Panc1 (cell line): ENCODE results near the gene CES2. TPM values are rescaled to one million over a fixed set of nuclear protein-coding genes. Genes with fewer than 3 reads are reported as not detected.

Experiments used
- ATAC-seq: fragments of 200-7000 bp; cut with Tn5 transposase; 2 replicates; pipeline ENCODE4 v1.9.1; 2020; ENCODE audit warnings: mild to moderate bottlenecking, moderate library complexity
- BruUV-seq: library from RNA; stranded (reverse); fragments of 400-500 nt; replicated peaks from 2 replicates; lab custom pipeline; 2021; lab: Mats Ljungman, UMichigan
- CTCF ChIA-PET: fragments of 300-600 bp; sonication (Branson Sonifier 250); formaldehyde crosslinking; loops from one replicate; lab custom pipeline; 2022; ENCODE audit warnings: antibody characterized with exemption; lab: Charles Lee
- POLR2A ChIA-PET: fragments of 300-600 bp; sonication (Branson Sonifier 250); formaldehyde crosslinking; loops from one replicate; lab custom pipeline; 2022; ENCODE audit warnings: antibody characterized with exemption; lab: Charles Lee
- DNase-seq: peaks from one replicate; pipeline ENCODE4 v3.0.0-alpha.2; 2010; ENCODE audit warnings: low read depth, low spot score
- H3K27ac ChIP-seq: 2 replicates; pipeline ENCODE4 v1.5.1; 2011; ENCODE audit warnings: mild to moderate bottlenecking, low read length, inconsistent platforms
- H3K27me3 ChIP-seq: fragments of 200-500 bp; sonication (Bioruptor generic); 2 replicates; pipeline ENCODE4 v1.6.0; 2014; ENCODE audit warnings: low read length, inconsistent platforms; ENCODE audit not compliant: control insufficient read depth, insufficient read depth
- H3K36me3 ChIP-seq: fragments of 200-500 bp; sonication (Bioruptor generic); 2 replicates; pipeline ENCODE4 v1.5.1; 2014; ENCODE audit warnings: inconsistent platforms, mild to moderate bottlenecking, low read length, moderate library complexity; ENCODE audit not compliant: control insufficient read depth, insufficient read depth
- H3K4me1 ChIP-seq: 2 replicates; pipeline ENCODE4 v1.5.1; 2011; ENCODE audit warnings: inconsistent platforms, mild to moderate bottlenecking, low read length, moderate library complexity; ENCODE audit not compliant: control insufficient read depth, insufficient read depth
- H3K4me3 ChIP-seq, 2 experiments: 2 replicates each; pipeline ENCODE4 v1.5.1; 2011 to 2012; ENCODE audit warnings: low read depth in 2 of 2, low read length in 2 of 2, mild to moderate bottlenecking in 2 of 2, inconsistent platforms in 1 of 2, moderate library complexity in 1 of 2
- H3K9me3 ChIP-seq: fragments of 200-500 bp; sonication (Bioruptor generic); 2 replicates; pipeline ENCODE4 v1.5.1; 2014; ENCODE audit warnings: low read depth, mild to moderate bottlenecking, inconsistent platforms, low read length, moderate library complexity; ENCODE audit not compliant: control insufficient read depth, insufficient read depth
- POLR2AphosphoS5 ChIP-seq: IDR thresholded peaks from 2 replicates; pipeline ENCODE4 v1.6.1; 2012; ENCODE audit warnings: mild to moderate bottlenecking, low read depth, low read length, moderate library complexity
- SIN3A ChIP-seq: IDR thresholded peaks from 2 replicates; pipeline ENCODE4 v1.6.1; 2012; ENCODE audit warnings: low read depth, mild to moderate bottlenecking, low read length, moderate library complexity, borderline replicate concordance; ENCODE audit not compliant: insufficient read depth
- TCF7L2 ChIP-seq: IDR thresholded peaks from 2 replicates; pipeline ENCODE4 v1.6.1; 2011; ENCODE audit warnings: mild to moderate bottlenecking, low read depth, low read length, inconsistent platforms
- in situ Hi-C: cut with HindIII; loops from 2 replicates; pipeline ENCODE4 v1.10.0; 2016; ENCODE audit warnings: low sequenced_read_pairs, low pct_unique_long_range_greater_than_20kb
- intact Hi-C: fragments of 100-400 bp; cut with micrococcal nuclease; formaldehyde crosslinking; loops from one replicate; pipeline ENCODE4 v1.10.0; 2022; ENCODE audit not compliant: unreplicated experiment
- total RNA-seq: library from RNA; stranded (reverse); gene quantifications from one replicate; pipeline ENCODE4 v1.2.1, GENCODE V29; 2021; ENCODE audit not compliant: unreplicated experiment
- TF ChIP-seq, protein P1 (sequence below): fragments of 450-650 bp; IDR thresholded peaks from 2 replicates; pipeline ENCODE4 v1.5.1; 2017; ENCODE audit warnings: mild to moderate bottlenecking
- TF ChIP-seq, protein P2 (sequence below), 2 experiments: IDR thresholded peaks; 2 replicates each; pipeline ENCODE4 v1.6.1; 2011 to 2012; ENCODE audit warnings: low read depth in 2 of 2, control low read depth in 1 of 2, low read length in 1 of 2, mild to moderate bottlenecking in 1 of 2, moderate library complexity in 1 of 2; ENCODE audit not compliant: insufficient read depth in 1 of 2

The CES2 gene
- total RNA-seq, 1 experiment from 2014 or later: 26.3 TPM

DNA sequence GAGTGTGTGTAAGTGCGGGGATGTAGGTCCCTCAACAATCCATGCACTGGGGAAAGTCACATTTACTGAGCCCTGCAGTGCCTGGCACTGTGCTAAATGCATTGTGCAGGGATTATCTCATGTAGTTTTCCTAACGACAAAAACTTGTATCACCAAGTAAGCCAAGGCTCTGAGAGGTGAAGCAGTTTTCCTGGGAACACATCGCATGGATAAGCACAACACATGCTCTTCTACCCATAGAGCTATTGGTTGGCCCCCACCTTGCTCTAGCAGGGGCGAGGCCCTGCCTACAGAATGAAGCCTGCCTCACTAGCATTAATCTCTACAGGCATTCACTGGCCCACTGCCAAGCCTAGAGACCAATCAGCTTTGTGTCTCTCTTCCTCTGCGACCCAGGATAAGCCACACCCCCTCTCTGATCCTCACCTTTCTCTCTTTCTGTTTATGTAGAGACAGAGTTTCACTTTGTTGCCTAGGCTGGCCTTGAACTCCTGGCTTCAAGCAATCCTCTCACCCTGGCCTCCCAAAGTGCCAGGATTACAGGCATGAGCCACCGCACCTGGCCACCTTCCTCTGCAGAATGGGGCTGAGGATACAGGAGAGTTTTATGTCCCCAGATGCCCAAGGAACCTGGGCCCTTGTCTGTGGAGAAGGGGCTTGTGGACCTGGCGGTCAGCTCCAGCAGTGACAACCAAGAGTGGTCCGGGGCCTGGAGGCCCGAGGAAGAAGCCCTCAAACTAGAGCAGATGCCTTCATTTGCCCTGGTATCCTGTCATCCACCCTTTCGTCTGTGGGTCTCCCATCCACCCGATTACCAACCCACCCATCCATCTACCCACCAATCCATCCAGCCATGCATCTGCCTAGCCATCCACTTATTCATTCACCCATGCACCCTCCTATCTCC is 29.4 kb upstream of the CES2 start:
- H3K9me3 ChIP-seq: no peaks in the 10 kb centered on the region
- in situ Hi-C loops (no loop called here), intact Hi-C loops (no loop called here)
- no peak overlapping the region for H3K27ac ChIP-seq
- TF ChIP-seq, protein P1, sequence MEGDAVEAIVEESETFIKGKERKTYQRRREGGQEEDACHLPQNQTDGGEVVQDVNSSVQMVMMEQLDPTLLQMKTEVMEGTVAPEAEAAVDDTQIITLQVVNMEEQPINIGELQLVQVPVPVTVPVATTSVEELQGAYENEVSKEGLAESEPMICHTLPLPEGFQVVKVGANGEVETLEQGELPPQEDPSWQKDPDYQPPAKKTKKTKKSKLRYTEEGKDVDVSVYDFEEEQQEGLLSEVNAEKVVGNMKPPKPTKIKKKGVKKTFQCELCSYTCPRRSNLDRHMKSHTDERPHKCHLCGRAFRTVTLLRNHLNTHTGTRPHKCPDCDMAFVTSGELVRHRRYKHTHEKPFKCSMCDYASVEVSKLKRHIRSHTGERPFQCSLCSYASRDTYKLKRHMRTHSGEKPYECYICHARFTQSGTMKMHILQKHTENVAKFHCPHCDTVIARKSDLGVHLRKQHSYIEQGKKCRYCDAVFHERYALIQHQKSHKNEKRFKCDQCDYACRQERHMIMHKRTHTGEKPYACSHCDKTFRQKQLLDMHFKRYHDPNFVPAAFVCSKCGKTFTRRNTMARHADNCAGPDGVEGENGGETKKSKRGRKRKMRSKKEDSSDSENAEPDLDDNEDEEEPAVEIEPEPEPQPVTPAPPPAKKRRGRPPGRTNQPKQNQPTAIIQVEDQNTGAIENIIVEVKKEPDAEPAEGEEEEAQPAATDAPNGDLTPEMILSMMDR: no peak
- no peak for TF ChIP-seq TCF7L2
- TF ChIP-seq, protein P2, sequence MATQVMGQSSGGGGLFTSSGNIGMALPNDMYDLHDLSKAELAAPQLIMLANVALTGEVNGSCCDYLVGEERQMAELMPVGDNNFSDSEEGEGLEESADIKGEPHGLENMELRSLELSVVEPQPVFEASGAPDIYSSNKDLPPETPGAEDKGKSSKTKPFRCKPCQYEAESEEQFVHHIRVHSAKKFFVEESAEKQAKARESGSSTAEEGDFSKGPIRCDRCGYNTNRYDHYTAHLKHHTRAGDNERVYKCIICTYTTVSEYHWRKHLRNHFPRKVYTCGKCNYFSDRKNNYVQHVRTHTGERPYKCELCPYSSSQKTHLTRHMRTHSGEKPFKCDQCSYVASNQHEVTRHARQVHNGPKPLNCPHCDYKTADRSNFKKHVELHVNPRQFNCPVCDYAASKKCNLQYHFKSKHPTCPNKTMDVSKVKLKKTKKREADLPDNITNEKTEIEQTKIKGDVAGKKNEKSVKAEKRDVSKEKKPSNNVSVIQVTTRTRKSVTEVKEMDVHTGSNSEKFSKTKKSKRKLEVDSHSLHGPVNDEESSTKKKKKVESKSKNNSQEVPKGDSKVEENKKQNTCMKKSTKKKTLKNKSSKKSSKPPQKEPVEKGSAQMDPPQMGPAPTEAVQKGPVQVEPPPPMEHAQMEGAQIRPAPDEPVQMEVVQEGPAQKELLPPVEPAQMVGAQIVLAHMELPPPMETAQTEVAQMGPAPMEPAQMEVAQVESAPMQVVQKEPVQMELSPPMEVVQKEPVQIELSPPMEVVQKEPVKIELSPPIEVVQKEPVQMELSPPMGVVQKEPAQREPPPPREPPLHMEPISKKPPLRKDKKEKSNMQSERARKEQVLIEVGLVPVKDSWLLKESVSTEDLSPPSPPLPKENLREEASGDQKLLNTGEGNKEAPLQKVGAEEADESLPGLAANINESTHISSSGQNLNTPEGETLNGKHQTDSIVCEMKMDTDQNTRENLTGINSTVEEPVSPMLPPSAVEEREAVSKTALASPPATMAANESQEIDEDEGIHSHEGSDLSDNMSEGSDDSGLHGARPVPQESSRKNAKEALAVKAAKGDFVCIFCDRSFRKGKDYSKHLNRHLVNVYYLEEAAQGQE (IDR thresholded peaks at IDR 0.05; ENCODE audit: insufficient read depth in 1 of 2, low read depth in 2 of 2, low read length in 1 of 2): no peak
- TF ChIP-seq POLR2AphosphoS5: no peak
- no peak for TF ChIP-seq SIN3A
- ATAC-seq (no peak), DNase-seq (no peak)
- POLR2A ChIA-PET: no interaction called here
- CTCF ChIA-PET: no interaction called here
- no peaks in the 10 kb centered on the region for H3K36me3 ChIP-seq
- BruUV-seq: no TSS peak
- H3K4me3 ChIP-seq: no peak overlapping the region
- no peaks in the 10 kb centered on the region for H3K27me3 ChIP-seq
- H3K4me1 ChIP-seq: no peaks in the 10 kb centered on the region

DNA sequence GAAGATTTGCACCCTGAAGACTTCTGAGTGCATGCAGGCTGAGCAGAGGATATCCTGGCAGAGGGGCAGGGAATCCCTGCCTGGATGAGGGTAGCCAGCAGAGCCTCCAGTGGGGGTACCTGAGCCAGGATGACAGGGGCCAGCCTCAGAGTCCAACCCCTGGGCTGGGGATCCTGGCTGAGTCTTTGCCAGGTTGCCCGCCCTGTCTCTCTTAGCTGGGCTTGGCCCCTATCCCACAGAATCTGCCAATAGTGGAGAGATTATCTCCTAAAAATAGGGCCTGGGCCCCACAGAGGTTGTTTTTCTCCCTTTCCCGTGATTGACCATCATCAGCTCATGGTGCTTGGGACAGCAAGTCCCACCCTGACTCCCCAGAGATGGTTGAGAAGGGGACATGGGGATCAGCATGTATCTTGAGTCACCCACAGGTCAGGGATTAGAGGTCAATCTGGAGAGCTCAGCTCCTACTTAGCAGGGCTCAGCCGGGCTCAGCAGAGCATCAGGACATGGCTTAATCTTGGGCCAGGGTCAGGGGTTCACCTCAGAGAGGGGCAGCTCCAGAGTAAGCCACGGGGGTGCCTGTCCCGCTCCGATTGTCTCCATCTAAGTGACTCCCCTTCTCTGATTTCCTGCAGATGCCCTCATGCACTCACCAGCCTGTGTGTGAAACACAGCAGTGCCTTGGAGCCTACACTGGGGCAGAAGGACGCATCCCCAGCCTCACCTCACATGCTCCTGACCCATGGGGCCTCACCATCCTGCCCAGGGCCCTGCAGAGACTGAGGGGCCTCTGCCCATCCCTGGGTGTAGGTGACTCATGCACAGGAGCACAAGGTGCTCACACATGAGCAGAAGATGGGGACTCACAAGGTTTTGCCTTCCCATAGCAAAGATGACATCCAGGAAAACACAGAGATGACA is 28.1 kb upstream of the CES2 start:
- H3K4me1 ChIP-seq: no peaks in the 10 kb centered on the region
- no peak overlapping the region for H3K27ac ChIP-seq
- H3K36me3 ChIP-seq: no peaks in the 10 kb centered on the region
- TF ChIP-seq POLR2AphosphoS5: no peak
- no peak for TF ChIP-seq SIN3A
- TF ChIP-seq TCF7L2: no peak
- TF ChIP-seq, protein P1: no peak
- ChIA-PET CTCF (no interaction called here), POLR2A (no interaction called here)
- BruUV-seq: no TSS peak
- H3K4me3 ChIP-seq: no peak overlapping the region
- DNase-seq (no peak), ATAC-seq (no peak)
- intact Hi-C loops: no loop called here
- no peaks in the 10 kb centered on the region for H3K9me3 ChIP-seq
- in situ Hi-C loops: no loop called here
- H3K27me3 ChIP-seq: no peaks in the 10 kb centered on the region
